Measurements from ENCODE around the gene RBM12.

Gene RBM12

GRCh38 chr20:35600993-35601973 lies 63.4 kb downstream of the RBM12 start:
- H3K4me3 ChIP-seq (ENCODE audit: low read depth in 1 of 2, low read length in 2 of 2): peak overlapping the region; percentile 45 to 78
- H3K9ac ChIP-seq (ENCODE audit: low read length): no peak overlapping the region
- H3K9me3 ChIP-seq (ENCODE audit: low read length): no peaks in the 10 kb centered on the region
- no peaks in the 10 kb centered on the region for H3K4me1 ChIP-seq (ENCODE audit: insufficient read depth, low read length)
- no peak overlapping the region for H3K27ac ChIP-seq (ENCODE audit: low read depth, low read length)
- H3K27me3 ChIP-seq (ENCODE audit: control insufficient read depth in 1 of 2, insufficient read depth in 2 of 2, low read length in 2 of 2): peaks cover 0 to 24% of the 10 kb centered on the region in 2 donors
- H3K36me3 ChIP-seq (ENCODE audit: insufficient read depth, low read length): no peaks in the 10 kb centered on the region

DNA sequence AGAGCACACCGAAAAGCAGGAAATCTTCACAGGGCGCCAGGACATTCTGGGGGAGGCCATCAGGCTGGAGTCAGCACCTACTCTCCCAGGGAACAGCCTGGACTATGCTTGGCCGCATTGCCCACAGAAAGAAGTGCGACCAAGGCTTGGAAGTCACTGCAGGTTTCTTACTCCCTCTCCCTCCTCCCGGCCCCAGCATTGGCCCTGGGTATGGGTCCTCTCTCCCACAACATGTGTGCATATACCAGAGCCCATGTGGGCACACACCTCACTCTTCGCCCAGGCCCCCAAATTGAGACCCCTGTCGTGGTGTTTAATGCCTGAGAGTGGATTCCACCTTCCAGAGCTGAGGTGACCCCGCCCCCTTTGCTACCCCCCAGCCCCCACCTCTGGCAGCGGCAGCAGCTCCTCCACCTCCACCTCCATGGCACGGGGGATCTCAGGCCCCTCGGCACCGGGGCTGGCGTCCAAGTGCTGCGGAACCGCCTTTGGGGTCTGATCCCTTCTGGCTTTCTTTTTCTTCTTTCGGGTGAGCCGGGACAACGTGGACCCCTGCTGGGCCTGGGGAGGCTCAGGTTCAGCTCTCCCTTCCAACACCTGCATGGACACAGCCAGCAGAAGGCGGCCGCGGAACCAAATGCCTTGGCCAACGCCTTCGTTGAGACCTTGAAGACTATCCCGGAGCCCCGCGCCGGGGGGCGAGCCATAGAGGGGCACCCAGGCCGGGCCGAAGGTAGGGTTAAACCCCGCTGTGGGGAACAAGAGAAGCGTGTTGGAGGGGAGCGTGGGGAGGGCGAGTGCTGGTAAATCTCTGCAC lies 64.3 kb downstream of the RBM12 start:
- Histone ChIP-seq H3K36me3 (ENCODE audit: insufficient read depth, low read length) (no peaks in the 10 kb centered on the region), H3K27ac (ENCODE audit: low read depth, low read length) (no peak overlapping the region), H3K4me1 (ENCODE audit: insufficient read depth, low read length) (no peaks in the 10 kb centered on the region), H3K9me3 (ENCODE audit: low read length) (no peaks in the 10 kb centered on the region), H3K9ac (ENCODE audit: low read length) (no peak overlapping the region), H3K4me3 (ENCODE audit: low read depth in 1 of 2, low read length in 2 of 2) (peak overlapping the region; percentile 45 to 78), H3K27me3 (ENCODE audit: control insufficient read depth in 1 of 2, insufficient read depth in 2 of 2, low read length in 2 of 2) (peaks cover 0 to 24% of the 10 kb centered on the region in 2 donors)

DNA sequence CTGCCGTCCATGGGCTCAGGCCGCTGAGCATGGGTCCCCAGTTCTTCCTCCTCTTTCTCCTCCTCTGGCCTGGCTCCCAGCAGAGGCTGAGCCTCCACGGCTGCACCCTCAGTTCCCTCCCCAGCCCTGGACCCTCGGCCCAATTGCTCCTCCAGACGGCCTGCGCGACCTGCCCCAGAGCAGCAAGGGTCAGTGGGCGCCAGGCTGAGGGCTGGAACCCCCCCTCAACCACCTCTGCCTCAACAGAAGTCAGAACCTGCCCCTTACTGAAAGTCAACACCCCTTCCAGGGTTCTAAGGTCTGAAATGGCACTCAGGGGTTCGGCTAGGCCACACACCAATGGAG lies 65.0 kb downstream of the RBM12 start:
- Histone ChIP-seq H3K4me1 (ENCODE audit: insufficient read depth, low read length) (no peaks in the 10 kb centered on the region), H3K36me3 (ENCODE audit: insufficient read depth, low read length) (no peaks in the 10 kb centered on the region), H3K9ac (ENCODE audit: low read length) (no peak overlapping the region), H3K4me3 (ENCODE audit: low read depth in 1 of 2, low read length in 2 of 2) (no peak overlapping the region), H3K9me3 (ENCODE audit: low read length) (no peaks in the 10 kb centered on the region), H3K27ac (ENCODE audit: low read depth, low read length) (no peak overlapping the region), H3K27me3 (ENCODE audit: control insufficient read depth in 1 of 2, insufficient read depth in 2 of 2, low read length in 2 of 2) (peaks cover 0 to 24% of the 10 kb centered on the region in 2 donors)

Data from muscle layer of colon (tissue), 2 donors.